ENCODE data around the gene EPHA8.

The EPHA8 gene

GRCh38 chr1:22562584-22563583 is at the start of gene EPHA8:
Gene EPHA8, plus strand, starts transcription at chr1:22563489. Its CDS starts 147 bp downstream, at chr1:22563636.
- DNase-seq (ENCODE audit: low read depth in 2 of 2), result no peak

GRCh38 chr1:22516906-22517571 is 46.2 kb upstream of the EPHA8 start:
- no peak for DNase-seq (ENCODE audit: low read depth in 2 of 2)

- no peak for DNase-seq (ENCODE audit: low read depth in 2 of 2)
Measured at GRCh38 chr1:22517956-22518355, 45.3 kb upstream of the EPHA8 start.

- no peak for DNase-seq (ENCODE audit: low read depth in 2 of 2)
Measured at GRCh38 chr1:22518379-22518778, 44.9 kb upstream of the EPHA8 start.

GRCh38 chr1:22520871-22521270 is 42.4 kb upstream of the EPHA8 start:
- no peak for DNase-seq (ENCODE audit: low read depth in 2 of 2)

GRCh38 chr1:22521692-22522091 is 41.6 kb upstream of the EPHA8 start:
- DNase-seq (ENCODE audit: low read depth in 2 of 2), result no peak

- no peak for DNase-seq (ENCODE audit: low read depth in 2 of 2)
Measured at GRCh38 chr1:22522221-22522743, 41.0 kb upstream of the EPHA8 start.

GRCh38 chr1:22524481-22524880 is 38.8 kb upstream of the EPHA8 start:
- no peak for DNase-seq (ENCODE audit: low read depth in 2 of 2)

- no peak for DNase-seq (ENCODE audit: low read depth in 2 of 2)
Measured at GRCh38 chr1:22525211-22525610, 38.1 kb upstream of the EPHA8 start.

- no peak for DNase-seq (ENCODE audit: low read depth in 2 of 2)
Measured at GRCh38 chr1:22525646-22526045, 37.6 kb upstream of the EPHA8 start.

GRCh38 chr1:22526098-22526497 is 37.2 kb upstream of the EPHA8 start:
- DNase-seq (ENCODE audit: low read depth in 2 of 2), result no peak

- DNase-seq (ENCODE audit: low read depth in 2 of 2), result no peak
Measured at GRCh38 chr1:22526677-22527076, 36.6 kb upstream of the EPHA8 start.

- DNase-seq (ENCODE audit: low read depth in 2 of 2), result no peak
Measured at GRCh38 chr1:22527122-22527521, 36.2 kb upstream of the EPHA8 start.

- no peak for DNase-seq (ENCODE audit: low read depth in 2 of 2)
Measured at GRCh38 chr1:22527555-22528296, 35.6 kb upstream of the EPHA8 start.

- DNase-seq (ENCODE audit: low read depth in 2 of 2), result no peak
Measured at GRCh38 chr1:22528451-22528850, 34.8 kb upstream of the EPHA8 start.

- DNase-seq (ENCODE audit: low read depth in 2 of 2), result no peak
Measured at GRCh38 chr1:22529901-22530621, 33.2 kb upstream of the EPHA8 start.

GRCh38 chr1:22530715-22531114 is 32.6 kb upstream of the EPHA8 start:
- no peak for DNase-seq (ENCODE audit: low read depth in 2 of 2)

GRCh38 chr1:22531251-22531650 is 32.0 kb upstream of the EPHA8 start:
- no peak for DNase-seq (ENCODE audit: low read depth in 2 of 2)

GRCh38 chr1:22533244-22533895 is 29.9 kb upstream of the EPHA8 start:
- no peak for DNase-seq (ENCODE audit: low read depth in 2 of 2)

GRCh38 chr1:22534951-22535350 is 28.3 kb upstream of the EPHA8 start:
- no peak for DNase-seq (ENCODE audit: low read depth in 2 of 2)

GRCh38 chr1:22535399-22535798 is 27.9 kb upstream of the EPHA8 start:
- no peak for DNase-seq (ENCODE audit: low read depth in 2 of 2)

All from stimulated activated CD8-positive, alpha-beta memory T cell treated with anti-CD3 and anti-CD28 coated beads, Interleukin-2, amount 100 ng/mL, for 1 hour (primary cell).